GM12873 (cell line): Measurements from ENCODE around the gene BTNL2.

Experiments
- TF ChIP-seq, protein P1 (sequence below): IDR thresholded peaks from 2 replicates; pipeline ENCODE4 v1.5.1; 2012; ENCODE audit warnings: low read depth, mild to moderate bottlenecking, moderate library complexity, low read length, control low read depth; ENCODE audit not compliant: insufficient read depth; ENCODE audit errors: missing control alignments

The BTNL2 gene

DNA sequence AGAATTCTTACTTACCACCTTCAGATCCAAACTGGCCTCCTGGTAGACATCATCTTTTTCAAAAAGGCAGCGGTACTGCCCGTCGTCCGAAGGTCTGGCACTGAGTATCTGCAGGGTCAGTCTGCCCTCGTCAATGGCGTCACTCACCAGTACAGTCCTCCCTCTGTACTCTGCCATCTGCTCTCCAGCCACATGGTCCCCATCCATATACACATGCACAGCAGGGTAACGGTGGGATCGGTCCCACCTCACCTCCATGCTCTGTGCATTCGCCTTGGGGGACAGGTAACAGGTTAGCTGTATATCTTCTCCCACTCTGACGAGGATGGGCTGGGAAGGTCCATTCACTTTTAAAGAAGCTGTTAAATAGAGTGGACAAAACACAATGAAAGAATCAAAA is 11.0 kb downstream of the BTNL2 start:
- TF ChIP-seq, protein P1, sequence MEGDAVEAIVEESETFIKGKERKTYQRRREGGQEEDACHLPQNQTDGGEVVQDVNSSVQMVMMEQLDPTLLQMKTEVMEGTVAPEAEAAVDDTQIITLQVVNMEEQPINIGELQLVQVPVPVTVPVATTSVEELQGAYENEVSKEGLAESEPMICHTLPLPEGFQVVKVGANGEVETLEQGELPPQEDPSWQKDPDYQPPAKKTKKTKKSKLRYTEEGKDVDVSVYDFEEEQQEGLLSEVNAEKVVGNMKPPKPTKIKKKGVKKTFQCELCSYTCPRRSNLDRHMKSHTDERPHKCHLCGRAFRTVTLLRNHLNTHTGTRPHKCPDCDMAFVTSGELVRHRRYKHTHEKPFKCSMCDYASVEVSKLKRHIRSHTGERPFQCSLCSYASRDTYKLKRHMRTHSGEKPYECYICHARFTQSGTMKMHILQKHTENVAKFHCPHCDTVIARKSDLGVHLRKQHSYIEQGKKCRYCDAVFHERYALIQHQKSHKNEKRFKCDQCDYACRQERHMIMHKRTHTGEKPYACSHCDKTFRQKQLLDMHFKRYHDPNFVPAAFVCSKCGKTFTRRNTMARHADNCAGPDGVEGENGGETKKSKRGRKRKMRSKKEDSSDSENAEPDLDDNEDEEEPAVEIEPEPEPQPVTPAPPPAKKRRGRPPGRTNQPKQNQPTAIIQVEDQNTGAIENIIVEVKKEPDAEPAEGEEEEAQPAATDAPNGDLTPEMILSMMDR, result no peak

DNA sequence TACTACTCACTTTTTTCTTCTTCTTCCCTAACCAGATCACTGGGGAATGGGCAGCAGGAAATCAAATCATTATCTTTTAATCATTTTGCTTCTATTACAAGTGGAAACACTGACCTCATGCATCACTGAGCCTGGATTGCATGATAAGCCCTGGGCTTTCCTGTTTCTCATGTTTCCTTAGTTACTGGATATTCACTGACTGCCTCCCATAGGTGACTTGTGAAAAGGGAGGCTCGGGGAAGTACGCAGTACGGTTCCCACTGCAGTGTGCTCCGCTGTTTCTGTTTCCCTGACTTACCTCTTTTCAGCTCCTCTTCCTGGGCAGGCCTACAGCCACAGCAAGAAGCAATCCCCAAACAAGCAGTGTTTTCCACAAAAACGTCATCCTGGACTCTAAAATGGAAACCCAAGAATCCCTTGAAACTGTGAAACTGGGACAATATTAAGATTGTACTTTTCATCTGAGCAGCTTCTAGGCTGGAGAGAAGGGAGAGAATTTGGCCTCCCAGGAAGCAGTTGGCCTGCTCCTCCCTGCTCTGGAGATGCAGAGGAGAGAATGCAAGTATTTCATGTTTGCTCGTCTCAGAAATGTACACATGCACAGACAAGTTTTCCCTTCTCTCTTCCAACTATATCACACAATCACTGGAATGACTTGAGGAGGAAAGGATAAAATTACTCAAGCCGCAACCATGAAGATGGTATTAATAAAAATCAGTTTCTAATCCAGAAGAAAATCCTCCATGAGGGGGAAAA is 13.1 kb downstream of the BTNL2 start:
- TF ChIP-seq, protein P1, result no peak

GRCh38 chr6:32391505-32391904 is 15.5 kb downstream of the BTNL2 start:
- TF ChIP-seq, protein P1, result no peak

- TF ChIP-seq, protein P1, result no peak
Measured at GRCh38 chr6:32387589-32388340, 19.2 kb downstream of the BTNL2 start.

DNA sequence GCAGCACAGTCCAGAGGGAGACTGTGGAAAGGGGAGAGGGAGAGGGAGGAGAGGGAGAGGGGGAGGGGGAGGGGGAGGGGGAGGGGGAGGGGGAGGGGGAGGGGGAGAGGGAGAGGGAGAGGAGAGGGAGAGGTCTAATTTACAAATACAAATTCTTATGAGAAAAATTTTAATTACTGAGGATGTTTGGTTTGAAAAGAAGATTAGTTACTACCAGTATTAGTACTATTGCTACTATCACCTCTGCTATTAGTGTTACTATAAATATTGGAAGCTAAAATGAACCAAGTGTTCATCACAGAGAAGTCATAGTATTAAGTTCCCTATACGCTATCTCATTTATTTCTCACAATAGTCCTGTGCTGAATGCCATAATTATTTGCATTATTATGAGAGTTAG is 20.9 kb downstream of the BTNL2 start:
- TF ChIP-seq, protein P1, result no peak

GRCh38 chr6:32382757-32383420 is 24.1 kb downstream of the BTNL2 start:
- TF ChIP-seq, protein P1, result no peak

DNA sequence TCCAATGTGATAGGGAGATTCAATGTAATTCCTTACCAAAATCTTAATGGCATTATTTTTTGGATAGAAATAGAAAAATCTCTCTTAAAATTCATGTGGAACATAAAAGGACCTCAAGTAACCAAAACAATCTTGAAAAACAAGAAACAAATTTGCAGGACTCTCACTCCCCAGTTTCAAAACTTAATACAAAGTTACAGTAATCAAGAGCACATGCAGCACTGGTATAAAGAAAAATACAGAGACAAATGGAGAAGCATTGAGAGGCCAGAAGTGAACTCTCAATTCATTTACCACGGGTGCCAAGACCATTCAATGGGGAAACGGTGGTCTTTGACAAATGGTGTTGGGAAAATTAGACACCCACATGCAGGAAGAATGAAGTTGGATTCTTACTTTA is 27.4 kb downstream of the BTNL2 start:
- TF ChIP-seq, protein P1, result no peak
